GM11168 (cell line): ENCODE measurements around the gene LAMA4.

Experiments
- in situ Hi-C: fragments of 300-500 bp; cut with MboI; formaldehyde crosslinking; loops from one replicate; pipeline ENCODE4 v1.12.0; 2022; ENCODE audit warnings: low sequenced_read_pairs; ENCODE audit not compliant: unreplicated experiment

Gene LAMA4

DNA sequence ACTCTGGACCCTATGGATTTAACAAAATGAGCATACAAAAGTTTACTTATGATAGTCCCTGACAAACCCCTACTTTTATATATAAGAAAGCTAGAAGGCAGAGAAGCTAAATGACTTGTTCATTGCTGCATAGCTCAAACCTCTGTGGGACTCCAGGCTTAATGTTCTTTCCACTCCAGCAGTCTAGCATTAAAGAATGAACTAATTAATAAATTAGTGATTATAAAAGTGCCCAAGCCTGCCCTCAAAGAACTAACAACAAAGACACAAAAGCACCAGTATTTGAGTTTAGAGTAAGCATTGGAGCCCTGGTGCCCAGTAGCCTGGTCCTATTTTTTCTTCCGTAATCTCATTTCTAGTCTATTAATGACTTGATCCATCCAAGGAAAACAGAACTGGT, 59.9 kb downstream of the LAMA4 start:
- in situ Hi-C loops: no loop called here

DNA sequence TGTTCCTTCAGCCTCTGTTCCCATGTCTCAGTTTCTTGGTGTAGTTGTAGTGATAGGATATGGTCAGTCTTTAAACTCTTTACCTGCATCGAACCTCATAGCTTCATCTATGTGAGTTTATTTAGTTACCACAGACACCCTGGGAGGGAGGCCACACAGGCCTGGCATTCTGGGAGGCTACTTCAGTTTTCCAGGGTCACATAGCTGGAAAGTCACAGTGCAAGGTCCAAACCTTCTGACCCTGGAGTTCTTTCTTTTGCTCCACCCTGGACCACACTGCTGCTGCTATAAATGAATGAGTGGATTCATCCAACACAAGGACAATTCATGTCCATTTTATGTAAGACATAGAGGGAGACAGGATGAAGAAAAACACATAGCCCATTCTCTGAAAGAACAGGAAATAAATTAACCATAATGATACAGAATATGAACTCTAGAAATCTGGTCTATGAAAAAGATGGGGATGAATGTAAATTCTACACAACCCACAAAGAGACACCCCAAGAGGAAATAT, 60.8 kb downstream of the LAMA4 start:
- in situ Hi-C loops: no loop called here

DNA sequence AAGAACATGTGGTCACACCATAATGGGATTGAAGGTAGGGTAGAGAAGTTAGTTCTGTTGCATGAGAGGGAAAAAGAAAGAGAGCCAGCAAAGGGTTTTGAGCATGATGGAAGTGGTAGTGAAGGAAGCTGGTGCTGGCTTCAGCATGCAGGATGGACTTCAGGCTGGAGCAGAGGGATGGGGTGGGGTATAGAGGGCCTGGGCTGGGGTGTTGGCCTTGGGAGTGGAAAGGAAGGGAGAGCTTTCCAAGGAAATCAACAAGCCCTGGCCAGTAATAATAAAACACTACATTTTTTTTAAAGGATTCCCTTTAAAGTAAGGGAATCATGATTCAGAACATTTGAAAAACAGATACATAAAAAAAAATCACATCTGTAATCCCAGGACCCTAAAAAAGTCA, 61.2 kb downstream of the LAMA4 start:
- in situ Hi-C loops: no loop called here

DNA sequence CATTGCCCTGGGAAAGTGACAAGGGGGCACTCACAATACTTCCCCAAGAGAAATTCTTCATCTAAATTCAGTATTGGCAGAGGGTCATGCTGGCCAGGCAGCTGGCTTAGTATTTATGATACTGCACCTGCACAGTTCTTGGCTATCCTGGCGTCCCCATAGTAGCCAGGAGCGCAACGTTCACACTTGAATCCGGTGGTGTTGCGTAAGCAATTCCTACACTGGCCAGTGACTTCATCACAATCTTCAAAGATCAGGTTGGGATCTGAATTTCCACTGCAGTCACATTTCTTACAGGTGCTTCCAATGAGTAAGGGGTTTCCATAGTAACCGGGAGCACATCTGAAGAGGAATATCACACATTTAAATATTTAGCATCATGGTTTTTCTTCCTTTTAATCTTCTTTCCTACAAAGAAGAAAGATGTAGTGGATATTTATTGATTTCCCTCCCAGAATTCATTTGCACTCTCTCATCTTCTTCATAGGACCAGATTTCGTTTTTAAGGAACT, 62.8 kb downstream of the LAMA4 start:
- in situ Hi-C loops: no loop called here

DNA sequence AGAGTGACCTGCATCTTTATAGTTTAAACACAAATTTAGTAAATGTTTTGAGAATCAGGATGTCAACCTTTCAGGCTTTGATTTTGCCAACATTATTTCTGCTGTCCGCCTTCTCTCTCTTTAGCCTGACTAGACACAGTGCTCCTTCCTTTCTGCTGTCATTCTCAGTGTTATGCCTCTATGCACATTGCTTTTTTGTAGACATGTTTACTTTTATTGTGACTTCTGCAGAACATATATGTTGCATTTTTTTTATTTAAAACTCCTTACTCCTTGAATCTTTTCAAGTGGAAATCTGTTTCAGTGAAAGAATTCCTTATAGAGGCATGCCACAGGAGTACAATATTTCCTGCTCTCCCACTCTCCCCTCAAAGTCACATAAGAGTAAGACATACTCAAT, 64.2 kb downstream of the LAMA4 start:
- in situ Hi-C loops: no loop called here

DNA sequence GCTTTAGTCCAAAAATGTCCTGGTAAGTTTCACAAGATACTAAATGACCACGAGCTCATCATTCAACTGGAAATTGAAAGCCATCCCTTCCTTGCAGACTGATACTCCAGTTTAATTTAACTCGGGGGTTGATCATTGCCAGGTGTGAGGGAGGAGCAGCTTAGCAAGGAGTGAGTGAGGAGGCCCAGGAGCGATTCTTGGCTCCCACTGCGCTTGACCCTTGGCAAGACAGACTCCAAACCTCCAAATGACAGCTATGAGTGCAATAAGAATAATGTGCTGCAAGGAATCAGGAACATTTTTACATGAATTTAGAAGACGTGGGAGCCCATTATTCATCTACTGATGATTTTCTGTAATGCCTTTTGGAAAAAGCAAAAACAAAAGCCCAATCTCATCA, 64.9 kb downstream of the LAMA4 start:
- in situ Hi-C loops: no loop called here

DNA sequence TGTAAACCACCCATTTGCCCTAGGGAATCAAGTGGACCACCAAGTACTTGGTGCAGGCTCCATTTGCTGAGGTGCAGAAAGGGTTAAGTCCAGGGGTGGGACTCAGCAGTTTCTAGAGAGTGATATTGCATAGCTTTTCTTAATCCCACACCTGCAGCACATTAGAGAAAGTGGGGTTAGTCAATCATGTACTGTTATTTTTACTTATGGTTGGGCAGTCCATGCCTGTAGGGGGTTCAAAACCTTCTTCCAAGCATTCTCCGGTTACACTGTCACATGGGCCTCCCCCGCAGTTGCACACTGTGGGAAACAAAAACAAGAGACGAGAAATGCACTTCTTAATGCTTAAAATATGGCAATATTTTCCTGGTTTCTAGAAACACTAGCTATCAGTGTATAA, 65.5 kb downstream of the LAMA4 start:
- in situ Hi-C loops: no loop called here

DNA sequence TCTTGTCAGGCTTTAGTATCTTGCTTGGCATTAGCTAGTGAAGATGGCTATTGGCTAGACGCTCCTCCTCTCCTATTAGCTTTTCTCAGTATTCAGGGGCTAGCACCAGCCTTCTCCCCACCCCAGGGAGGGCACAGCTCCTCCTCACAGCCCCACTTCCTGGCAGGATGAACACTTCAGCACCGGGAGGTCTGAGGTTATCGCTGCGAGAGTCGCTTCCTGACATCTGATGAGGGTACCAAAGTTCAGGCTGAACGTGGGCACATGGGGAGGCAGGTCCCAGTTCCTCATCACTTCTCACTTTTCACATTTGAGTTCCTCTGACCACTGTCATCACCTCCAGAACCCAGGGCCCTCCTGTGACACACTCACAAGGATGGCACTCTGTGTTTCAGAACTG, 66.6 kb downstream of the LAMA4 start:
- in situ Hi-C loops: no loop called here

DNA sequence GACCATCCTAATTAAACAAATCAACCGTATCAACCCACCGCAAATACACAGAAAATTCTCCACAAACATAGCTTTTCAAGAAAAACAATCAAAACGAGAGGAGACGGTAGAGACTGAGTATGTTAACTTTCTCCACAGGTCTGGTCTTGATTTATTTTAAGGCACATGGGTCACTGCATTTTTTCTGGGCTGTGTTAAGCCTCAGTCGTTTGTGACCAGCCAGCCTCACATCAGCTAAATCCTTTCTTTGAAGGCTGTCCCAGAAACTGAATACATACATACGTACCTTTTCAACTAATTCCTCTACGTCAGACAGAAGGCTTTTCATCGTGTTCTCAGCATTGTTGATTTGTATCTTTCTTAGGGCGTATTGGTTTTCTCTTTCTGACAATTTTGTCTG, 69.4 kb downstream of the LAMA4 start:
- in situ Hi-C loops: no loop called here

DNA sequence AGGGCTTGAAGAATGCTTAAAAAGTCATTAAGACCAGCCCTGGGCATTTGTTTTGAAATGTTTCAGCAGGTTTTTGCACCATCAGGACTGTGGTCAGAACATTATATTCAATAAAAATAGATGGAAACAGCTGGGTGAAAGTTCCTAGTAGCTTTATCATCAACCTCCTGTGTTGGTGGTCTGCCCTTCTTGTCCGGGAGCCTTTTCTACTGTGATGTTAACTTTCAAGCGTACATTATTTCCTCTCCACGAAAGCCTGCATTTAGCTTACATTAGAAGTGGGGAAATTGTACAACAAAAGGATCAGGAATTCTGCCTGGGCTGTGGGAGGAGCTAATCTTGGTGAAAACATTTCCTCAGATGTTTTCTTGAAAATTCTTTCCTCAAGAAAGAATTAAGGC, 71.1 kb downstream of the LAMA4 start:
- in situ Hi-C loops: no loop called here

DNA sequence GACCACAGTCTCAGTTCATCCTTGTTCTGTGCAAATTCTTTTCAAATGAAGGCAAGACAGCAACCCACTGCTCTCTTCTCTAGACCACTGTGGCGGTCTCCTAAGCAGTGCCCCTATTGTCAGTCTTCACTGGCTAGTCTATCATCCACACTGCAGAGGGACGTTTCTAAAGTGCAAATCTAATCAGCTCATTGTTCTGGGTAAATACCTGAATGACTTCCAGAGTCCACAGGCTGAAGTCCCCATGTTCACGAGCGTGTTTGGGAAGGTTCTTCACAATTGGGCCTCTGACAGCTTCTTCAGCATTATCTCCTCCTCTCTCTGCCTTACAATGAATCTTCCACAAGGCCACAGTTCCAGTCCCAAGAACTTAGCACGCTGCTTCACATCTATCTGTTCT, 73.2 kb downstream of the LAMA4 start:
- in situ Hi-C loops: no loop called here

DNA sequence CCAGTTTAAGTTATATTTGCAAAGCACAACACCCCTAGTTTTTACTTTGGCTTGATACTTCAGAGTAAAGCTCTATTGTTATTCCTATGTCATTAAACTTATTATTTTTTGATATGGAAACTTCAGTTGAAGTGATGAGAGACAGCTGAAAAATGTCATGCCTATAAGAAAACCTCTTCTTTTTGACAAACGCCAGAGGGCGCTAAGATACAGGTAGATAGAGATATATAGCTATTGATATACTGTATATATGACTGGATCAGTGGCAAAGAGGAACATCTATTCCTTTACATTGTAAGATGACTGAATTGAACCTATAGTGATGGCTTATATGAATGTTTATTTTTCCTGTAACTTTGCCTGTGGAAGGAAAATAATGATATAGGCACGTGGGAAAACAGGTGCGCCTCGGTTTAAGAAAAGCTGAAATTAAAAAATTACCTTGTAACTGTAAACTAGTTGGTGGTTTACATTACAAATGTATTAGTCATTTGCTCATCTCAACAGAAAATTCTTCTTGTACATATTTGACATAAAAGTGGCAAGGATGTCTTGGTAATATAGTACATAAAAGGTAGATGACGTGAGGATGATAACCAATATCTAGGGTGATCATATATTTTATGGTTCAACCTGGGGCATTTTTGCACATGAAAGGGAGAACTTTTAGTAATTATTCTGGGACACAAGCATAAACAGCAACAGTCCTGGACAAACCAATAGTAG, 74.1 kb downstream of the LAMA4 start:
- in situ Hi-C loops: no loop called here

DNA sequence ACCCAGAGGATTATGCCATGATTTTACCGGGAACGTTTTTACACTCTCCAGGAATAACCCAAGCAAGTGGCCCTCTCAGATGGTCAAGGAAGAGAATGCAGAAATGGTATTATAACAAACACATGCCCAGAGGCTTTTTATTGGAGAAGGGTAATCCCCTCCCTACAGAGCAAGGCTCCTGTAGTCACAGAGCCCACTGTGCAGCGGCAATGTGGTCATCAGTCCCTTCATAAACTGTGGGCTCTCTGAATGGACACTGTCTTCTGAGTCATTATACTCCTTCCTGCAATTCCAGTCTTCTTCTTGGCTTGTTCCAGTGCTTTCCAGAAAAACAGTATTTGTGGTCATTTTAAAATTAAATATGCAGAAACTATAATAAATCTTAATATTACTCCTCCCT, 74.7 kb downstream of the LAMA4 start:
- in situ Hi-C loops: loop anchor here (10.0 kb wide), 1 partner anchor 125 kb away; no protein-coding TSS in a partner anchor

DNA sequence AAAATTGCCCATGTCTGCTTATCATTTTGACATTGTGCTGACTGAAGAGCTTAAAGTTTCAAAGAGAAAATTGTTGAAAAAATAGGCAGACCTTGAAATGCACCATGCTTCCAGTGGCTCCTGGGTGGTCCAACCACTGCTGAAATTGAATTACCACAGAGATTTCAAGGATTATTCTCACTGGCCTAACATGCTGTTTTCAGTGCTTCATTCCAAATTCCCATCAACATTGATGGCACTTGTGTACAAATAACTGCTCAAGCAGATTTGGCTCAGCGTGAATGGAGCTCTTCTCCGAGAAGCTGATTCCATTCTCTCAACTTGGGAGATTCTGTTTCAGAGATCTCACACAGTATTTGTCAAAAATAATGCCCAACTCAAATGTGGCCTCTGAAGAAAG, 75.5 kb downstream of the LAMA4 start:
- in situ Hi-C loops: loop anchor here (10.0 kb wide), 1 partner anchor 126 kb away; no protein-coding TSS in a partner anchor

DNA sequence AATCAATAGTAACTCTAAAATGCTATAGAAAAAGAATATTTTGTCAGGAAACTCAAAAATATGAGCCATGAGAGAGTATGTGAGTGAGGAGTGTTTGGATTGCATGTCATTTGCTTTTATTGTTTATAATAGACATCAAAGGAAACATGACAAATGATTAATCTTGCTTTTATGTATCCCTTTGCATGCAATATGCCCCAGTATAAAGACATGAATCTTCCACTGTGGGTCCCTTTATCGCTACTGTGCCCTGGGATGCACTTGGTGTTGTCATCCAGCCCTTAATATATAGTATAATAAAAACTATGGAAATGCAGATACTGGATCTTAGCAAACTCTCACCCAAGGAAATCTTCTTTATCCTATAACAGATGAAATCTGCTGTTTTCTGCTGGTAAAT, 77.3 kb downstream of the LAMA4 start:
- in situ Hi-C loops: loop anchor here (10.0 kb wide), 1 partner anchor 128 kb away; no protein-coding TSS in a partner anchor

DNA sequence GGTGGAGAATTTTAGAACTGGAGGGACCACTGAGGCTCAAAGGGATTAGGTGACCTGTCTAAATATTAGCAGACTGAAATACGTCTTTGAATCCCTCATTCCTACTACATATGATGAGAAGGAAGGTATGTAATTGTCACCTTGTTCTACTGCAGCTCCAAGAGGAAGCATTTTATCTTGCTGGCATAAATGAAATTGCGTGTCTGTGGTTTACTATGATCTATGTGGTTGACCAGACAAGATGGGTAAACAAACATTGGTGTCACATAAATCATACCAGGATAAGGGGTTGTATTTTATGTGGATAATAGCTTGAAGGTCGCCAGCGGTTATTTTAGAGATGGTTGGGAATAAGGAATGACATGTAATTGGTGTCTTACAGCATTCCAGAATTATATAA, 78.2 kb downstream of the LAMA4 start:
- in situ Hi-C loops: loop anchor here (10.0 kb wide), 1 partner anchor 129 kb away; no protein-coding TSS in a partner anchor

DNA sequence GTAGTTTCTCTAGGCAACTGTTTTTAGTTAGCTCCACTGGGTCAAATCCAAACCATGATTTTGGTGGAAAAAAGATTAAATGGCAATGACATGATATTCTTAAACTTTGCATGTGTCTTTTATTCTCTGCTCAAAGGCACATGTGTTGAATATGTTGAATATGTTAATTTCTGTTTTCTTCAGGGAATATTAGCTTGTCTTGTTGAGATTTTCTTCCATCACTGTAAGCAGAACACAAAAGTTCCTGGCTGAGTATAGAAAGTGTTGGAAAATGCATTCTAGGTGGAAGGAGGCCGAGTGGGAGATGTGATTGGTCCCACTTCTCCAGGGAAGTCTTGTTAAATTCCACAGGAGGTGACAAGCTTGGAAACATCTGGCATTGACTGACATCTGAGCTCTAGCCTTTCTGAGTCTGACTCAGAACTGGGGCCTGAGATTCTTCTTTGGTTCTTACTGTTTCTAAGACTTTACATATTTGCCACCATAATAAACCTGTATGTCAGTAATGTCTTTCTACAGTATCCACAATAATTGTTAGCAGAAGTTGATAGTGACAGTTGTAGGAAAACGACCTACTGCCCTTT, 81.1 kb downstream of the LAMA4 start:
- in situ Hi-C loops: loop anchor here (10.0 kb wide), 1 partner anchor 131 kb away; no protein-coding TSS in a partner anchor

DNA sequence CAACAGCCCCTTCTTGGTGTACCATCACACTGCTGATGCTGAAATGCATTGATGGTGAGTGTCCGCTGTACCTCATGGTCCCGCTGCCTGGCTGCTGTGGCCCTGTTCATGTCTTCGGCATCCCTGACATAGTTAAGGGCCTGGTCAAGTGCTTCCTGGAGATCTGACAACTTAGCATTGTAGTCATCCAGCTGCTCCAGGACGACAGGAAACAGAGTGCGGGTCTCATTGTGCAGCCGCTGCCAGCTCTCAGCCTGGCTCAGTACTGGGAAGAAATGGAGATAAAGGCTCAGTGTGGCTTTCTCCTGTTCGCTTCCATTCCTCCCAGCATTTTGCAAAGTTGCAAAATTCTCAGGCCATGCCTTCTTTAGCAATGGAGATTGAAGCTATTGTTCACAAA, 81.8 kb downstream of the LAMA4 start:
- in situ Hi-C loops: loop anchor here (10.0 kb wide), 1 partner anchor 132 kb away; no protein-coding TSS in a partner anchor

DNA sequence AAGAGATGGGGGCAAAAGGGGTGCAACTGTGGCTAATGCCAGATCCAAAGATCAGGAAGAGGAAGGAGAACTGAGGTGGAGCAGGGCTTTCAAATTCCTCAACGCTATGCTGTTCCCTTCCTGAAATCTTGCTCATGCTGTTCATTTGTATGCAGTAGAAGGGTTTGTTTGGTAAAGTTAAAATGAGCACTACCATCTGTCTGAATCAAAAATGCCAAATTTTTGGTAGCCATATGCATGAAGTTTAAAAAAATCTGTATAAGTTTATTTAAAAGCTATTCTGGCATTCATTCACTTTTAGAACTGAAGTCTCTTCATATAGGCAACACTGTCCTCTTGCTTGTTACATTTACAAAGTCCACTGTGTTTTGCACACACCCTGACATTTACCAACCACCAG, 84.8 kb downstream of the LAMA4 start:
- in situ Hi-C loops: no loop called here

DNA sequence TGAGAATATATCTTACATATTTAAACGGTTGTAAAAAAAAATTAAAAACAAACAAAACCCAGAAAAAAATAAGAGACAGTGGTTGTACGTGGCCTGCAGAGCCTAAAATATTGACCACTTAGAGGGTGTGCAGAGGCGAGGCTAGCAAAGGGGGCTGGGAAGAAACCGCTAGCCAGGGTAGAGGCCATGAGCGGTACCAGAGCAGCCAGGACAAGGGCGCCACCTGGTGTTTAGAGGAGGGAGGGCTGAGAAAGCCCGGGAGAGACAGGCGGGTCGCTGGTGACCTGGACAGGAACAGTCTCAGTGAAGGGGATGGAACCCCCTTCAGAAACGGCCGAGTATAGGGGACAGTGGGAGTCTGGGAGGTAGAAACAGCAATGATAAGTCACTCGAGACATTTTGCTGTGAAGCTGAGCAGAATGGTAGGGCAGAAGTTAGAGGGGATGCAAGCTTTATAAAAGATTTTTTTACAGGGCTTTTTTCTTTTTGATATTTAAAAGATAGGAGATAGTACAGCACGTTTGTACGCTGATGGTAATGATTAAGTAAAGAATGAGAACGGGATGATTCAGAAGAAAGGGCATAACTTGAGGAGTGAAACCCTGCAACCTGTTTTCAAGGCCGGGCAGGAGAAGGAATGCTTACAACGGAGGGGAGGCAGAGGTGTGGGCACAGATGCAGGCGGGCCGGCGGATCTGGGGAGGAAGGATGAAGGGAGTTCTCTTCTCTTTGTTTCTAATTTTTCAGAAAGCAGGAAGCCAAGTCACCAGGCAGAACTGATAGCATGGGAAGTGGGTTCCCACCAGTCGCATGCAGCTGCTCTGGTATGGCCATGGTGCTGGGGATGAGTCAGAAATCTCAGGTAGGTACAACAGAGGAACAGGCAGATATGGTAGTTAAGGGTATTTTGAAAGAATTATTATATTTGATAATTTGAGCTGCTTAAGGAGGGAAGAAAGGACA, 90.8 kb downstream of the LAMA4 start:
- in situ Hi-C loops: no loop called here
